Ovary (tissue), 9 donors: Measurements from ENCODE around the gene OR5W2. TPM values are rescaled to one million over a fixed set of nuclear protein-coding genes. Genes with fewer than 3 reads are reported as not detected.
"Not testable (repeated sequence)": the region's sequence is repeated elsewhere in the genome, so short reads cannot be mapped to it uniquely, and the experiment has no call there.

Experiments used
- DNase-seq, 5 donors: peaks; one replicate each; pipeline ENCODE4 v3.0.0-alpha.2; 2019 to 2020
- H3K27ac ChIP-seq, 2 donors: fragments of 200-600 bp; one replicate each; pipeline versions ENCODE4 v1.5.1 to v1.8.0; 2019 to 2022
- H3K27me3 ChIP-seq: fragments of 200-600 bp; one replicate; pipeline ENCODE4 v1.8.0; 2022
- H3K36me3 ChIP-seq: fragments of 200-600 bp; sonication (generic); one replicate; pipeline ENCODE4 v1.5.1; 2019
- H3K4me1 ChIP-seq: one replicate; pipeline ENCODE4 v1.8.1; 2013; ENCODE audit warnings: mild to moderate bottlenecking, moderate library complexity; ENCODE audit not compliant: insufficient read depth
- H3K4me3 ChIP-seq: fragments of 200-600 bp; sonication (generic); one replicate; pipeline ENCODE4 v1.5.1; 2017
- H3K9me3 ChIP-seq, 2 donors: fragments of 200-600 bp in 1 of 2; sonication (generic) in 1 of 2; one replicate each; pipeline versions ENCODE4 v1.5.1 to v1.8.1; 2013 to 2019; ENCODE audit warnings: mild to moderate bottlenecking in 1 of 2, moderate library complexity in 1 of 2
- CTCF ChIP-seq, 3 donors: fragments of 450-650 bp in 2 of 3; fragments of 200-600 bp in 1 of 3; IDR thresholded peaks; one replicate each; pipeline versions ENCODE4 v1.5.1 to v1.8.0; 2016 to 2022; ENCODE audit warnings: antibody characterized with exemption in 3 of 3, mild to moderate bottlenecking in 1 of 3
- EP300 ChIP-seq: sonication (generic); formaldehyde crosslinking; IDR thresholded peaks from one replicate; pipeline ENCODE4 v1.6.1; 2017; ENCODE audit warnings: antibody characterized with exemption
- POLR2A ChIP-seq: fragments of 450-650 bp; IDR thresholded peaks from one replicate; pipeline ENCODE4 v1.6.1; 2017; ENCODE audit warnings: antibody characterized with exemption, mild to moderate bottlenecking, moderate library complexity
- WGBS, 3 donors: extraction: QIAGEN DNeasy Blood & Tissue Kit in 1 of 3; methylation state at CpG; one replicate each; pipeline versions ENCODE4 v1.1.5 to v1.1.7; 2013 to 2017; 5-methylcytosine and 5-hydroxymethylcytosine counted together
- intact Hi-C, 4 donors: fragments of 100-400 bp; cut with DNase I; formaldehyde crosslinking; loops; one replicate each; pipeline versions ENCODE4 v1.11.0 to v1.15.1; 2022 to 2023
- polyA plus RNA-seq, 2 donors: library from polyadenylated mRNA; stranded (reverse); fragments of 200-250 nt in 1 of 2; fragments of 350-450 nt in 1 of 2; fragmentation: Illumina TruSeq in 1 of 2; extraction: RNeasy Lipid Tissue Mini Kit (QIAGEN cat#74804) in 1 of 2; gene quantifications; one replicate each; pipeline ENCODE4 v1.2.3, GENCODE V29; 2013 to 2014
- total RNA-seq, 7 donors: library from RNA; depleted of rRNA in 2 of 7; stranded (reverse); fragments of >200 nt in 2 of 7; fragmentation: NEBNext Ultra II Directional in 3 of 7; extraction: Animal tissue kit (Norgen Biotek cat#: 25700) in 3 of 7; gene quantifications; one replicate each; pipeline versions ENCODE4 v1.1.0 to v1.2.4, GENCODE V29; 2016 to 2023
- donor health status: DM: no; HTN: no; CAD: no; lungs with moderate emphysema.
- donor health status: DM: no; HTN: no; CAD: no.
- donor health status: Bipolar disorder and iron deficiency.
- donor health status: DM: yes; HTN: yes; CAD: no.
- donor health status: DM: no; HTN: no; CAD: no.
- donor health status: DM: yes; HTN: yes; CAD: no.

OR5W2 gene
- total and polyA plus RNA-seq, 9 donors = not detected

GRCh38 chr11:55936300-55936699 lies 21.9 kb upstream of the OR5W2 start, which contains the start of gene OR5I1:
Gene OR5I1 (minus strand): TSS chr11:55936400. CDS start chr11:55936400, 0 bp downstream.
- H3K9me3 ChIP-seq = no peaks in the 10 kb centered on the region
- H3K36me3 ChIP-seq = no peaks in the 10 kb centered on the region
- no peak within 1 kb of the TSS for H3K4me3 ChIP-seq
- intact Hi-C loops = no loop called here
- 58 to 66% (median 63%) methylated on average over 2 of the region's 2 CpGs for WGBS, 3 donors
- DNase-seq = no peak
- TF ChIP-seq EP300 (no peak), CTCF (IDR thresholded peaks at IDR 0.05) (no peak), POLR2A (no peak)
- no peaks in the 10 kb centered on the region for H3K27me3 ChIP-seq
- no peaks in the 10 kb centered on the region for H3K4me1 ChIP-seq
- no peak within 1 kb of the TSS for H3K27ac ChIP-seq

- no peaks in the 10 kb centered on the region for H3K4me1 ChIP-seq
- 75 to 80% (median 77%) methylated on average over 5 of the region's 5 CpGs for WGBS, 3 donors
- TF ChIP-seq CTCF (IDR thresholded peaks at IDR 0.05) (no peak), POLR2A (no peak), EP300 (no peak)
- DNase-seq = no peak
- no peak overlapping the region for H3K4me3 ChIP-seq
- no peaks in the 10 kb centered on the region for H3K9me3 ChIP-seq
- no peaks in the 10 kb centered on the region for H3K36me3 ChIP-seq
- no peak overlapping the region for H3K27ac ChIP-seq
- intact Hi-C loops = no loop called here
- H3K27me3 ChIP-seq = no peaks in the 10 kb centered on the region
Observed at GRCh38 chr11:55920537-55920936, 6.2 kb upstream of the OR5W2 start.

GRCh38 chr11:55902308-55902707 lies 12.1 kb downstream of the OR5W2 start:
- intact Hi-C loops = no loop called here
- H3K4me1 ChIP-seq = no peaks in the 10 kb centered on the region
- WGBS, 3 donors = 18 to 26% (median 18%) methylated on average over 2 of the region's 2 CpGs
- TF ChIP-seq EP300 (no peak), POLR2A (no peak), CTCF (IDR thresholded peaks at IDR 0.05) (no peak)
- no peaks in the 10 kb centered on the region for H3K27me3 ChIP-seq
- H3K4me3 ChIP-seq = no peak overlapping the region
- no peak overlapping the region for H3K27ac ChIP-seq
- DNase-seq = no peak
- no peaks in the 10 kb centered on the region for H3K9me3 ChIP-seq
- no peaks in the 10 kb centered on the region for H3K36me3 ChIP-seq

GRCh38 chr11:55895216-55895615 lies 19.2 kb downstream of the OR5W2 start:
- TF ChIP-seq EP300 (no peak), CTCF (IDR thresholded peaks at IDR 0.05) (no peak), POLR2A (no peak)
- no peak overlapping the region for H3K4me3 ChIP-seq
- DNase-seq = no peak
- no peaks in the 10 kb centered on the region for H3K36me3 ChIP-seq
- no peaks in the 10 kb centered on the region for H3K27me3 ChIP-seq
- H3K27ac ChIP-seq = no peak overlapping the region
- no peaks in the 10 kb centered on the region for H3K9me3 ChIP-seq
- H3K4me1 ChIP-seq = no peaks in the 10 kb centered on the region
- intact Hi-C loops = no loop called here
- WGBS, 3 donors = 48 to 63% (median 57%) methylated on average over 8 of the region's 8 CpGs

GRCh38 chr11:55885481-55885880 lies 28.9 kb downstream of the OR5W2 start:
- H3K27me3 ChIP-seq, H3K4me3 ChIP-seq, H3K36me3 ChIP-seq, intact Hi-C loops, H3K9me3 ChIP-seq, H3K4me1 ChIP-seq, DNase-seq, H3K27ac ChIP-seq: not testable (repeated sequence)
- WGBS, 3 donors = 85 to 94% (median 91%) methylated on average over 9 of the region's 9 CpGs

- H3K4me3 ChIP-seq, H3K36me3 ChIP-seq, H3K27ac ChIP-seq, H3K9me3 ChIP-seq, intact Hi-C loops, DNase-seq, H3K4me1 ChIP-seq, H3K27me3 ChIP-seq: not testable (repeated sequence)
- 81 to 93% (median 85%) methylated on average over 4 of the region's 4 CpGs for WGBS, 3 donors
Observed at GRCh38 chr11:55884995-55885394, 29.4 kb downstream of the OR5W2 start.

- intact Hi-C loops, H3K27ac ChIP-seq, H3K27me3 ChIP-seq, H3K9me3 ChIP-seq, H3K4me3 ChIP-seq, H3K36me3 ChIP-seq, DNase-seq, H3K4me1 ChIP-seq: not testable (repeated sequence)
- WGBS, 3 donors = 62 to 79% (median 65%) methylated on average over 1 of the region's 1 CpG
Observed at GRCh38 chr11:55882997-55883396, 31.4 kb downstream of the OR5W2 start, which contains the start of gene TRIM51. Gene TRIM51 (plus strand): TSS chr11:55883297. CDS start chr11:55885429, 2,132 bp downstream.

- intact Hi-C loops = not testable (repeated sequence)
Observed at GRCh38 chr11:55873146-55873545, 41.2 kb downstream of the OR5W2 start.

More at GRCh38 chr11:55873146-55873545, 41.2 kb downstream of the OR5W2 start:
- 19 to 62% (median 34%) methylated on average over 33 to 34 of the region's 34 CpGs for WGBS, 3 donors
- H3K27me3 ChIP-seq, H3K4me1 ChIP-seq, H3K27ac ChIP-seq, H3K9me3 ChIP-seq, DNase-seq, H3K4me3 ChIP-seq, H3K36me3 ChIP-seq: not testable (repeated sequence)
